DND-41 (cell line): ENCODE data around the gene MEGF6.

Experiments used
- ATAC-seq: fragments of 200-7000 bp; cut with Tn5 transposase; 3 replicates; pipeline ENCODE4 v1.9.1; 2021; ENCODE audit warnings: low read depth; ENCODE audit not compliant: insufficient read depth
- DNase-seq: peaks from one replicate; pipeline ENCODE4 v3.0.0-alpha.2; 2020
- H2AFZ ChIP-seq: 2 replicates; pipeline ENCODE4 v1.6.0; 2012; ENCODE audit warnings: low read depth, low read length
- H3K27ac ChIP-seq: 2 replicates; pipeline ENCODE4 v1.5.1; 2012; ENCODE audit warnings: low read length, inconsistent platforms
- H3K27me3 ChIP-seq: fragments of 200-600 bp; sonication (generic); 2 replicates; pipeline ENCODE4 v1.6.0; 2012; ENCODE audit warnings: low read length, mild to moderate bottlenecking, inconsistent platforms; ENCODE audit not compliant: insufficient read depth, poor library complexity
- H3K36me3 ChIP-seq: 2 replicates; pipeline ENCODE4 v1.5.1; 2012; ENCODE audit warnings: low read length, inconsistent platforms; ENCODE audit not compliant: insufficient read depth
- H3K4me1 ChIP-seq: 2 replicates; pipeline ENCODE4 v1.5.1; 2012; ENCODE audit warnings: mild to moderate bottlenecking, low read length; ENCODE audit not compliant: insufficient read depth
- H3K4me2 ChIP-seq: 2 replicates; pipeline ENCODE4 v1.6.0; 2012; ENCODE audit warnings: mild to moderate bottlenecking, moderate library complexity, low read length, inconsistent platforms; ENCODE audit not compliant: insufficient read depth
- H3K4me3 ChIP-seq, 2 experiments: fragments of 200-600 bp in 1 of 2; shearing (Covaris generic) in 1 of 2; 2 replicates each; pipeline ENCODE4 v1.5.1; 2012 to 2016; ENCODE audit warnings: inconsistent platforms in 2 of 2, low read length in 2 of 2, mild to moderate bottlenecking in 2 of 2, low read depth in 1 of 2, moderate library complexity in 1 of 2
- H3K79me2 ChIP-seq: 2 replicates; pipeline ENCODE4 v1.6.0; 2012; ENCODE audit warnings: low read length, inconsistent platforms; ENCODE audit not compliant: insufficient read depth
- H3K9ac ChIP-seq: 2 replicates; pipeline ENCODE4 v1.6.0; 2012; ENCODE audit warnings: low read depth, mild to moderate bottlenecking, inconsistent platforms, low read length, moderate library complexity
- H3K9me3 ChIP-seq: 2 replicates; pipeline ENCODE4 v1.5.1; 2012; ENCODE audit warnings: low read length, moderate library complexity, mild to moderate bottlenecking, inconsistent platforms; ENCODE audit not compliant: insufficient read depth, severe bottlenecking
- H4K20me1 ChIP-seq: 2 replicates; pipeline ENCODE4 v1.6.0; 2012; ENCODE audit warnings: low read length; ENCODE audit not compliant: insufficient read depth
- CTCF ChIP-seq: IDR thresholded peaks from 2 replicates; pipeline ENCODE4 v1.5.1; 2012; ENCODE audit warnings: borderline replicate concordance, low read length, moderate library complexity, mild to moderate bottlenecking; ENCODE audit not compliant: poor library complexity, severe bottlenecking; ENCODE audit errors: extremely low read depth
- EZH2 ChIP-seq: IDR thresholded peaks from 3 replicates; pipeline ENCODE4 v1.6.1; 2012; ENCODE audit warnings: borderline replicate concordance, low read depth, mild to moderate bottlenecking, moderate library complexity, low read length, inconsistent platforms; ENCODE audit not compliant: severe bottlenecking

The MEGF6 gene

GRCh38 chr1:3461238-3461933 lies 149.9 kb downstream of the MEGF6 start:
- DNase-seq = no peak
- Histone ChIP-seq H3K9ac (no peak overlapping the region), H4K20me1 (peaks cover 4% of the 10 kb centered on the region)

GRCh38 chr1:3460672-3461131 lies 150.6 kb downstream of the MEGF6 start:
- Histone ChIP-seq H3K4me1 (no peaks in the 10 kb centered on the region), H3K9ac (no peak overlapping the region), H3K27ac (no peak overlapping the region), H3K4me3 (no peak overlapping the region), H2AFZ (no peak overlapping the region), H3K79me2 (no peaks in the 10 kb centered on the region), H3K4me2 (no peak overlapping the region), H3K27me3 (peaks cover 1% of the 10 kb centered on the region), H3K9me3 (no peaks in the 10 kb centered on the region), H4K20me1 (peaks cover 4% of the 10 kb centered on the region), H3K36me3 (no peaks in the 10 kb centered on the region)
- DNase-seq (no peak), ATAC-seq (no peak)
- TF ChIP-seq CTCF (no peak), EZH2 (no peak)

More at GRCh38 chr1:3461238-3461933, 149.9 kb downstream of the MEGF6 start:
- ATAC-seq = no peak
- no peaks in the 10 kb centered on the region for H3K4me1 ChIP-seq
- no peaks in the 10 kb centered on the region for H3K36me3 ChIP-seq
- H2AFZ ChIP-seq = no peak overlapping the region
- no peak overlapping the region for H3K4me3 ChIP-seq
- H3K27ac ChIP-seq = no peak overlapping the region
- peaks cover 6% of the 10 kb centered on the region for H3K27me3 ChIP-seq
- no peak for TF ChIP-seq EZH2
- TF ChIP-seq CTCF = no peak
- H3K4me2 ChIP-seq = no peak overlapping the region
- H3K9me3 ChIP-seq = no peaks in the 10 kb centered on the region
- H3K79me2 ChIP-seq = no peaks in the 10 kb centered on the region

- Histone ChIP-seq H3K27ac (no peak overlapping the region), H2AFZ (no peak overlapping the region), H3K4me2 (no peak overlapping the region), H3K4me3 (no peak overlapping the region), H3K27me3 (no peaks in the 10 kb centered on the region), H3K79me2 (no peaks in the 10 kb centered on the region), H3K9ac (no peak overlapping the region), H3K36me3 (no peaks in the 10 kb centered on the region), H3K9me3 (no peaks in the 10 kb centered on the region), H4K20me1 (peaks cover 4% of the 10 kb centered on the region), H3K4me1 (no peaks in the 10 kb centered on the region; the same call in 1 of the 2 replicates)
- DNase-seq (no peak), ATAC-seq (no peak)
- TF ChIP-seq EZH2 = no peak
- no peak for TF ChIP-seq CTCF
Observed at GRCh38 chr1:3459940-3460671, 151.2 kb downstream of the MEGF6 start.
